Transverse colon (tissue), 4 donors: ENCODE measurements around the gene RIPPLY1.

Source experiments
- POLR2A ChIP-seq: fragments of 450-650 bp; IDR thresholded peaks from one replicate; pipeline ENCODE4 v1.6.1; 2016; ENCODE audit warnings: antibody characterized with exemption, mild to moderate bottlenecking, moderate library complexity
- POLR2AphosphoS5 ChIP-seq, 3 donors: sonication (generic); formaldehyde crosslinking; IDR thresholded peaks; one replicate each; pipeline ENCODE4 v1.6.1; 2016; ENCODE audit warnings: antibody characterized with exemption in 3 of 3
- TF ChIP-seq, protein P1 (sequence below), 5 experiments: fragments of 200-600 bp in 3 of 5; fragments of 450-650 bp in 2 of 5; sonication (generic) in 3 of 5; IDR thresholded peaks; 1 replicate in 2 of 5; 2 replicates in 3 of 5; pipeline ENCODE4 v1.5.1; 2016 to 2017; ENCODE audit warnings: antibody characterized with exemption in 5 of 5, inconsistent platforms in 3 of 5, mild to moderate bottlenecking in 2 of 5, moderate library complexity in 1 of 5

DNA sequence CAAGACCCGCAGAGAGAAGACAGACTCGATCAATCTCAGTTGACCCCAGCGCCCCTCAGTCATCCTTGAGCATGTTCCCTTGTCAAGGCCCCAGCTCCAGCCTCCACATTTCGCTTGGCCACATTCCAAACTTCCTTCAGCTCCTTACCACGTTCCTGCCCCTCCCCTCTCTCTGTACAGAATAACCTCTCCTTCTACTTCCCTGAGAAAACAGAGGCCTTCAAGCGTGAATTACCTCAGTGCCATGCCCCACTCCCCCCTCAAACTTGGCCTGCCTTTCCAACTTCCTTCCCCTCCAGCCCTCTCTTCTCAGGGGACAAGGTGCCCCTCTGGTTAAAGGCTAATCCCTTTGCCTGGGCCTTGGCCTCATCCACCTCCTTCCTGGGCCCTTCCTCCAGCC lies 3.2 kb upstream of the RIPPLY1 start:
- TF ChIP-seq, protein P1, sequence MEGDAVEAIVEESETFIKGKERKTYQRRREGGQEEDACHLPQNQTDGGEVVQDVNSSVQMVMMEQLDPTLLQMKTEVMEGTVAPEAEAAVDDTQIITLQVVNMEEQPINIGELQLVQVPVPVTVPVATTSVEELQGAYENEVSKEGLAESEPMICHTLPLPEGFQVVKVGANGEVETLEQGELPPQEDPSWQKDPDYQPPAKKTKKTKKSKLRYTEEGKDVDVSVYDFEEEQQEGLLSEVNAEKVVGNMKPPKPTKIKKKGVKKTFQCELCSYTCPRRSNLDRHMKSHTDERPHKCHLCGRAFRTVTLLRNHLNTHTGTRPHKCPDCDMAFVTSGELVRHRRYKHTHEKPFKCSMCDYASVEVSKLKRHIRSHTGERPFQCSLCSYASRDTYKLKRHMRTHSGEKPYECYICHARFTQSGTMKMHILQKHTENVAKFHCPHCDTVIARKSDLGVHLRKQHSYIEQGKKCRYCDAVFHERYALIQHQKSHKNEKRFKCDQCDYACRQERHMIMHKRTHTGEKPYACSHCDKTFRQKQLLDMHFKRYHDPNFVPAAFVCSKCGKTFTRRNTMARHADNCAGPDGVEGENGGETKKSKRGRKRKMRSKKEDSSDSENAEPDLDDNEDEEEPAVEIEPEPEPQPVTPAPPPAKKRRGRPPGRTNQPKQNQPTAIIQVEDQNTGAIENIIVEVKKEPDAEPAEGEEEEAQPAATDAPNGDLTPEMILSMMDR (IDR thresholded peaks at IDR 0.05) = no peak
- TF ChIP-seq POLR2AphosphoS5 (IDR thresholded peaks at IDR 0.05) = no peak
- TF ChIP-seq POLR2A = no peak
